ENCODE results near the gene TLR6.

DNA sequence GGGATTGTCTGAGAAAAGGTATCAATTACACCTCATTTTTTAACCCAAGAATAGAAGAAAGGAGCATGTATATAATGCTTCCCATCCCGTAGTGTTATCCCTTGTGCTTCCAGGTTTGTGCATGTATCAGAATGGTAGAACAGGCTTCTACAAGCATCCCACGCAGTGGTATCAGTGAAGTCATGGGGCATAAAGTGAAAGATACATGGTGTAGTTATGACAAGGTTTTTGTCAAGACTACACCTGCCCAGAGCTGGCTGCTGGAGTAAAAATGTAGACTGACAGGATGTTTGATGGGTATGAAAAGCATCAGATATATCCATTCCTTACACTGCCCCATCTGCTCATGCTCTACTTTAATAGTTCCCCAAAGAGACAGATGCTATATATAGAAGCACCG lies 61.5 kb downstream of the TLR6 start:
- TF ChIP-seq CTCF (conservative IDR thresholded peaks at IDR 0.05; ENCODE audit: low read length), result no peak
- TF ChIP-seq EZH2phosphoT487 (IDR thresholded peaks at IDR 0.05; ENCODE audit: borderline replicate concordance), result no peak

Data from Loucy (cell line).